A673 (cell line): ENCODE data around the gene RFTN1. TPM values are rescaled to one million over a fixed set of nuclear protein-coding genes. Genes with fewer than 3 reads are reported as not detected.
A peak's percentile ranks its signal among the peaks of the same experiment; 100 is the strongest.

Experiments
- BruUV-seq: library from RNA; stranded (reverse); fragments of 400-500 nt; replicated peaks from 2 replicates; lab custom pipeline; 2021; lab: Mats Ljungman, UMichigan
- CTCF ChIA-PET: fragments of 300-600 bp; sonication (Branson Sonifier 250); formaldehyde crosslinking; loops from one replicate; lab custom pipeline; 2022; ENCODE audit warnings: antibody characterized with exemption; lab: Charles Lee
- POLR2A ChIA-PET: fragments of 300-600 bp; sonication (Branson Sonifier 250); formaldehyde crosslinking; loops from one replicate; lab custom pipeline; 2022; ENCODE audit warnings: antibody characterized with exemption; ENCODE audit not compliant: low non-redundant PET; lab: Charles Lee
- DNase-seq: peaks from one replicate; pipeline ENCODE4 v3.0.0-alpha.2; 2015; ENCODE audit warnings: low spot score
- H3K27ac ChIP-seq: fragments of 200-600 bp; sonication (generic); 2 replicates; pipeline ENCODE4 v1.5.1; 2016; ENCODE audit warnings: mixed run types, low read depth, mild to moderate bottlenecking, mixed read lengths, antibody characterized with exemption, low read length; ENCODE audit not compliant: poor library complexity, severe bottlenecking
- H3K27me3 ChIP-seq: fragments of 200-600 bp; sonication (generic); replicated peaks from 2 replicates; pipeline ENCODE4 v1.6.1; 2017; ENCODE audit warnings: mixed run types, low read depth, mild to moderate bottlenecking, mixed read lengths, antibody characterized with exemption, low read length; ENCODE audit not compliant: insufficient read depth, poor library complexity
- H3K36me3 ChIP-seq: fragments of 200-600 bp; sonication (generic); 2 replicates; pipeline ENCODE4 v1.6.1; 2016; ENCODE audit warnings: mixed run types, mild to moderate bottlenecking, mixed read lengths, antibody characterized with exemption, low read length; ENCODE audit not compliant: insufficient read depth, poor library complexity, severe bottlenecking
- H3K4me1 ChIP-seq: fragments of 200-600 bp; sonication (generic); 2 replicates; pipeline ENCODE4 v1.6.1; 2017; ENCODE audit warnings: mixed run types, mild to moderate bottlenecking, mixed read lengths, antibody characterized with exemption, low read length; ENCODE audit not compliant: insufficient read depth, poor library complexity, severe bottlenecking
- H3K4me3 ChIP-seq: fragments of 200-600 bp; sonication (generic); 2 replicates; pipeline ENCODE4 v1.5.1; 2016; ENCODE audit warnings: low read depth, mixed run types, mild to moderate bottlenecking, mixed read lengths, low read length; ENCODE audit not compliant: poor library complexity, severe bottlenecking
- H3K9me3 ChIP-seq: fragments of 200-600 bp; sonication (generic); 2 replicates; pipeline ENCODE4 v1.6.1; 2016; ENCODE audit warnings: mixed run types, low read depth, mild to moderate bottlenecking, mixed read lengths, antibody characterized with exemption, low read length; ENCODE audit not compliant: poor library complexity, severe bottlenecking
- CTCF ChIP-seq: fragments of 300-800, 200-600 bp; sonication (generic); conservative IDR thresholded peaks from 2 replicates; pipeline ENCODE4 v1.5.1; 2017; ENCODE audit warnings: low read depth, mild to moderate bottlenecking, antibody characterized with exemption, low read length, moderate library complexity, mixed read lengths
- EZH2 ChIP-seq: fragments of 200-600 bp; sonication (generic); IDR thresholded peaks from 2 replicates; pipeline ENCODE4 v1.6.1; 2017; ENCODE audit warnings: borderline replicate concordance, low read depth, mild to moderate bottlenecking, mixed read lengths, antibody characterized with exemption, low read length; ENCODE audit not compliant: poor library complexity, severe bottlenecking
- intact Hi-C: fragments of 100-400 bp; cut with micrococcal nuclease; formaldehyde crosslinking; loops from one replicate; pipeline ENCODE4 v1.10.0; 2022; ENCODE audit not compliant: unreplicated experiment
- total RNA-seq: library from RNA; stranded (reverse); gene quantifications from 2 replicates; pipeline ENCODE4 v1.2.3, GENCODE V29; 2021

The RFTN1 gene
- total RNA-seq, 1 experiment from 2014 or later = 0.60 TPM

GRCh38 chr3:16477056-16477455 is 36.4 kb downstream of the RFTN1 start:
- Histone ChIP-seq H3K27ac (no peak overlapping the region), H3K27me3 (no peaks in the 10 kb centered on the region), H3K4me1 (peaks cover 31% of the 10 kb centered on the region), H3K4me3 (no peak overlapping the region), H3K9me3 (no peaks in the 10 kb centered on the region), H3K36me3 (no peaks in the 10 kb centered on the region)
- intact Hi-C loops = no loop called here
- BruUV-seq = no TSS peak
- TF ChIP-seq EZH2 = no peak
- TF ChIP-seq CTCF = no peak
- DNase-seq = no peak
- ChIA-PET CTCF (no interaction called here), POLR2A (no interaction called here)

GRCh38 chr3:16476636-16477035 is 36.9 kb downstream of the RFTN1 start:
- H3K27me3 ChIP-seq = no peaks in the 10 kb centered on the region
- TF ChIP-seq CTCF (no peak), EZH2 (no peak)
- BruUV-seq = no TSS peak
- intact Hi-C loops = no loop called here
- H3K36me3 ChIP-seq = no peaks in the 10 kb centered on the region
- no peaks in the 10 kb centered on the region for H3K9me3 ChIP-seq
- POLR2A ChIA-PET = no interaction called here
- no peak overlapping the region for H3K4me3 ChIP-seq
- DNase-seq = peak; percentile 55
- CTCF ChIA-PET = no interaction called here
- H3K27ac ChIP-seq = no peak overlapping the region
- H3K4me1 ChIP-seq = peaks cover 26% of the 10 kb centered on the region

GRCh38 chr3:16475766-16476165 is 37.7 kb downstream of the RFTN1 start:
- no TSS peak for BruUV-seq
- DNase-seq = no peak
- no peak for TF ChIP-seq EZH2
- ChIA-PET POLR2A (no interaction called here), CTCF (no interaction called here)
- no peaks in the 10 kb centered on the region for H3K27me3 ChIP-seq
- no peak overlapping the region for H3K27ac ChIP-seq
- intact Hi-C loops = no loop called here
- H3K4me3 ChIP-seq = no peak overlapping the region
- peaks cover 18% of the 10 kb centered on the region for H3K4me1 ChIP-seq
- H3K36me3 ChIP-seq = no peaks in the 10 kb centered on the region
- peaks cover 5% of the 10 kb centered on the region for H3K9me3 ChIP-seq

- TF ChIP-seq CTCF = no peak
- TF ChIP-seq EZH2 = no peak
- Histone ChIP-seq H3K9me3 (peaks cover 11% of the 10 kb centered on the region), H3K27ac (no peak overlapping the region), H3K36me3 (no peaks in the 10 kb centered on the region), H3K27me3 (no peaks in the 10 kb centered on the region), H3K4me3 (no peak overlapping the region), H3K4me1 (peaks cover 10% of the 10 kb centered on the region)
- CTCF ChIA-PET = no interaction called here
- DNase-seq = no peak
- intact Hi-C loops = no loop called here
- POLR2A ChIA-PET = no interaction called here
- BruUV-seq = no TSS peak
Measured at GRCh38 chr3:16474920-16475319, 38.6 kb downstream of the RFTN1 start.
